GM18868 (cell line): ENCODE data around the gene TMCC3.

Experiments
- ATAC-seq: cut with Tn5 transposase; IDR thresholded peaks from one replicate; pipeline ENCODE4 v1.9.1; 2021; ENCODE audit warnings: mild to moderate bottlenecking, moderate library complexity; ENCODE audit not compliant: unreplicated experiment

TMCC3 gene

DNA sequence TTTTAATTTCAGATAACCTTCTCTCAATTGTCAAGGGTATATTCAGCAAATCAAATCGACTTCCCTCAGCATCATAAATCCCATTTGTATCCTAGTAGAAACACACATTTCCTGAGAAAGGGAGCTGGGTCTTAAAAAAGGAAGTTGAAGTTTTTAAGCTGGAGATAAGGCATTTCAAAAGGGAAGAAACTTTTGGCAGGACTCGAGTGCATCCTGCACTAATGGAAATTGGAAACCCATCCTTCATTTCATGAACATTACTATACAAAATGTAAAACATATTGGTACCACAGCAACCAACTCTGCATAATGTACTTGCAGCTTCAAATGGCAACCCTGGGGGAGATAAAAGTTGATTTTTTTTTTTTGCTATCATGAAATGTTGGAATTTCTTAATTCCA, 23.7 kb upstream of the TMCC3 start:
- ATAC-seq = no peak

DNA sequence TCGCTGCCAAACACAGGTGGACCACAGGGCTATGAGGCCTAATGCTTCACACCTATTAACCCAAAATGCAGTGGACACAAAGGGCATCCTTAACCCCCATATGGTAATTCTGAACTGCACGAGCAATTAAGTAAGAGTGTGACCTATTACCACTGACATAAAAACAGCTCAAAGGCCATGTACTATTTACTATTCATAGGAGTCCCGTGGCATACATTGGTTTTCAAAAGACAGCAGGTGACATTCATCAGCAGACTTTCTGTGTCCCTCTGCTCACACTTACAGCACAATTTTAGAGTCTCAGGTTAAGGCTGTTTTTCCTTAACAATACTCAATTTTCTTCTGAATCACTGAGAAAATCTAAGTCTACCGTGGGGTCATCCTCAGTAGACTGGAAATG, 23.1 kb upstream of the TMCC3 start:
- no peak for ATAC-seq

DNA sequence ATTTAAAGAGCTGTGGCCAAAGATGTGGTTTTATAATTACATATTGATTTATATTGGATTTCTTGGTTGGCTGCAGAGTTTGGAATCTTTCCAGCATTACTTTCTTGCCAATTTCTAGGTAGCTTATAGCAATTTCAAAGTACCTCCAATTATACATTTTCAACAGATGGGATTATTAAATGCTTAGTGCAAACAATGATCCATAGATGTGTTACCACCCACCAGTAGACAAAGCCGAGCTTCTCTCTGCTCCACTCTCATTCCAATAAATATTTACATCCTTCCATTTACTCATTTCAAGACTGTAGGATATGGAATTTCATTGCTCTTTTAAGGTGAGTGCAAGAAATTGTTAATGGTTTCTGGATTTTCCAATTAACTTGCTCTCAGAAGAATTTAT, 21.6 kb upstream of the TMCC3 start:
- no peak for ATAC-seq

DNA sequence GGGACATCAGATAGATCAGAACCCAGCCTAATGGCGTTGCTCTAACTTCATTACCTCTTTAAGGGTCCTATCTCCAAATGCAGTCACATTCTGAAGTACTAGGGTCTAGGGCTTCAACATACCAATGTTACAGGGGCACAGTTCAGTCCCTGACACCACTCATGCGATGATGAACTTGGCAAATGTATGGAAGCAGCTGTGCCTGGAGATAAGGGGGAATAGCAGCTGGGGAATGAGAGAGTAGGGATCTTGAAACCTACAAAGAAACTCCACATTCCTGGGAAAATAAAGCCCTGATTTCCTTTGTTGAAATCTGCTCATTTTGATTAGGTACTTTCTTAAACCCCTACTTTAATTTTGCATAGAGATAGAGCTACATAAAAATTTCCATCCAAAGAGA, 20.5 kb upstream of the TMCC3 start:
- no peak for ATAC-seq

DNA sequence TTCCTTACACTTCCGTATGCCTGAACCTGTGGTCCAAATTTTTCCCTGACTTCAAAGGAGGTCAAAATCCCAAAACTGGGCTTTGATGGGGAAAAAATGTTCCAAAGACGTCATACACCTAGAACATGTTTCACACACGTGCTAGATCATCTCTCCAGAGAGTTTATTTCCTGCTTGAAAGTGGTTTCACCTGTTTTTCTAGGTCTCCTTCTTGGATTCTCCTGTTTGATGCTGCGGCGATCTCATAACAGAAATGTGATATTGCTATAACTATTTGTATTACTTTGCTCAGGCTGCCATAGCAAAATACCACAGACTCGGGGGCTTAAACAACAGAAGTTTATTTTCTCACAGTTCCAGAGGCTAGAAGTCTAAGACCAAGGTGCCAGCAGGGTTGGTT, 19.7 kb upstream of the TMCC3 start:
- ATAC-seq = no peak

DNA sequence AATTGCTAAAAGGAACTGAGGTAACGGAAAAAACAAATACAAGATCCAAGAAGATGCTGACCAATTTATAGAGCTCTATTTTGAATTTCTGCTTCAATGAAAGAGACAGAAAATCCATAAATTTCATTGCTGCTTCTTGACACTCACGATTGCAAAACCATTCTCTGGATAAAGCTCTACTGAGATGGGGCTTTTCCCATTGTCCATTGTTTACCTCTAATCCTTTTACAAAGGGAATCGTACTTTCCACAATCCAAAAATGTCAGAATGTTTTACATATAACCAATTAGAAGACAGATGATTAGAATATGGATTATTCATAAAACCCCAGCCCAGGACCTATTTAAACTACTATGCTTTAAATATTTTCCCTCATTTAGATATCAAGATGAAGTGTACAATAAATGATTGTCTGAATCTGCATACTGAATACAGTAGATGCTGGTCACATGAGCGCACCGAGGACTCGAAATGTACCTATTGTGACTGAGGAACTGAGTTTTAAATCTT, 16.7 kb upstream of the TMCC3 start:
- ATAC-seq = no peak

DNA sequence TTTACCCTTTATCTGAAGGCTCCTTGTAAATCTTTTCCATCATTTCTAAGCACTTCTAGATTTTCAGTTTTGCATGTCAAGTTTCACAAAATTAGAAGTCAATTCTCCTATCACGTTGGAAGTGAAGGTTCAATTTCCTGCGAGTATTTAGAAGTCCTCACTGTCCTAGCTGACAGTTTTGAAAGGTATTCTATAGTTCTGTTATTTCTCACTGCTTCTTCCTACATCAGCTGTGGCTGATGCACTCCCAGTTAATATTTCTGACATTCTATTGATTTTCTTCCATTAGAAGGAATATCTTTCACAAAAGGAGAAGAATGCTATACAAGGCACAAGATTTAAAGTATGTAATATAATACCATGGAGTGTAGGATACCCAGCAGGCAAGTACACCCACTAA, 15.8 kb upstream of the TMCC3 start:
- ATAC-seq = no peak

DNA sequence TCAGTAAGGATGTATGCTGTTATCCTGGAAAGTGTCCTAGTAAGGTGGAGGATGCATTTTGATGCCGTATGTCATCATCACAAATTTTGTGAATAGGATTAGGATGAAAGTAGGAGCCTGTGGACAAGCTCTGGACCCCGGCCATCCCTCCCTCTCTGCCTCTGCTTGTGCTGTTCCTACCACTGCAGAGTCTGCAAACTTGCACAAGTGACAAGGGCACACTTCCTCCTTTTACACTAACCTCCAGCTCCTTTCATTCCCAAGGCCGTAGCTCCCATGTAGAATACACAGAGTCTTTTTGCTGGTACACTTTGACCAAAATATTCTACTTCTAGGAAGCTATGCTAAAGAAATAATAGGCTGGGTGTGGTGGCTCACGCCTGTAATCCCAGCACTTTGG, 13.3 kb upstream of the TMCC3 start:
- ATAC-seq = no peak

DNA sequence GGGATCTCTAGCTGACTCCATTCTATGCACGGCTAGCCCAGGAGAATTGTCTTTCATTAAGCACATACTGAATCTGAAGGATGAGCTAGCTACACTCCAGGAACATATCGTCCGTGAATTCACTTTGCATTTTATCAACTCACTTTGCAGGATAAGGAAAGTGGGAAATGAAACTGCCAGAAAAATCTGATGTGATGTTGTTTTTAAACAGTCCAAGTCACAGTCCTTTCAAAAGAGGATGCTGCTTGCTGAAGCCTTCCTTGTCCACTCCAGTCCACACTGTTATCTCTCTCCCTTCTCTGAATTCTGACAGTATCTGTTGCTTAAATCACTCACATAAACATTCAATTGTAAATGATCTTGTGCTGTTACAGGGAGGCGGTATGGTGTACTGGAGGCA, 12.7 kb upstream of the TMCC3 start:
- ATAC-seq = no peak

DNA sequence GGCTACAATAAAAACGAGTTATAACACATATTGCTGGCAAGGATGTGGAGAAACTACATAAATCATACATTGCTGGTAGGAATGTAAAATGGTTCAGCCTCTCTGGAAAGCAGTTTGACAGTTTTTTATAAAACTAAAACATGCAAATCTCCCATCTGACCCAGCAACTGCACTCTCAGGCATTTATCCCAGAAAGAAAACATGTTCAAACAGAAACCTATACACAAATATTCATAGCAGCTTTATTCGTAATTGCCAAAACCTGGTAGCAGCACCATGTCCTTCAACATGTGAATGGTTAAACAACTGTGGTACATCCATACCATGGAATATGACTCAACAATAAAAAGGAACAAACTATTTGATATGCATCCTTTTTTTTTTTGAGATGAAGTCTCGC, 10.1 kb upstream of the TMCC3 start:
- ATAC-seq = no peak

DNA sequence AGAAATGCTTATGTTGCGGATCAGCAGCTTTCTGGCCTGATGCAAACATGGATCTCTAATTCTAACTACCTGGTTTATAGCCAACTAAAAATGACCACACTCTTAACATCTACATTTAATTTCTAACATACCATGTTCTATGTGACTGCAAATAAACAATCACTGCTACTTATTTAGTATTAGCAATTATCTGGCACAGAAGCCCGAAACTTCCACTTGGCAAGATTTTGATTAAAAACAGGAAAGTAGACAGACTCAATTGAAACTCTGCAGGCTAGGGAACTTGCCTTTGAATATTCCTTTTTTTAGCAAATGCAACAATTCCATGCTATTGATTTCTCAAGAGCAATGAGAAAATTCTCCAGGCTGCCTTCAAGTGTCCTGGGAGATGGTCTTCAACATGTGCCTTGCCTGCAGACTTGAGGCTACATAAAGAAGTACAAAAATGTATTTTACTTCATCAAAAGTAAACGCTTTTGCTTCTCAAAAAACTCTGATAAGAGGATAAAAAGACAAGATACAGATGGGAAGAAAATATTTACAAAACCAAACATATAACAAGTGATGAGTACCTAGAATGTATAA, 9.1 kb upstream of the TMCC3 start:
- no peak for ATAC-seq

DNA sequence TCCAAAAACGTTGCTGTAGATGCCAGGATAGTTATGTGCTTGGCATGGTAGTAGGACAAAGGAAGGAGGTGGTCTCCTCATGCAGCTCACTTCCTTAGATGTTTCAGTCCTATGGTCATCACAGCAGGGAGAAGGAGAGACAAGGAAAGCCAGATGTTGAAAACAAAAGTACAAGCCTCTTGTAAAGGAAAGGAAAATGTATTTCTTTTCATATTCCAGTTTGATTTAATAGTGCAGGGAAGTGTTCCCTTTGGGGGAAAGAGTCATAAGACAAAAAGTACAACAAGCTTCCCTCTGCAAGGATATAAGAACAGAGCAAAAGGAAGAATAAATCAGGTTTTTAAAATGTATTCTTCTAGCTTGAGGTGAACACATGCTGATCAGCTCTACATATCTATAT, 8.6 kb upstream of the TMCC3 start:
- ATAC-seq = no peak

DNA sequence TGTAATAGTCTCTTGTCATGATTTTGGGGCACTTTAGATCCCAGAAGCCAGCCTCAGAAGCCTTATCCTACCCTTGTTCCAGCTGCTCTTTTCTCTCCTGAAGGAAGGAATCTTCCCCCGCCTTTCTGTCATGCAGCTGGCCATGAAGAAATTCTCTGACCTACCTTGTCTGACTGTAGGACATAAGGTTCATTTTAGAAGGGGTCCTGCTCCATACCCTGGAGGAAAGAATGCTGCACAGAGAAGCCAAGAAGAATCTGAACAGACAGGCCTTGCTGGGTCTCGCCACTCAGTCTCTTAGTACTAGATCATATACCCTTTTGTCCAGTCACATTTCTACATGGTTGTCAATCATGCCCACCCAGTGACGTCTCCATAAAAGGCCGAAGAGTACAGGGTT, 6.2 kb upstream of the TMCC3 start:
- ATAC-seq = no peak

DNA sequence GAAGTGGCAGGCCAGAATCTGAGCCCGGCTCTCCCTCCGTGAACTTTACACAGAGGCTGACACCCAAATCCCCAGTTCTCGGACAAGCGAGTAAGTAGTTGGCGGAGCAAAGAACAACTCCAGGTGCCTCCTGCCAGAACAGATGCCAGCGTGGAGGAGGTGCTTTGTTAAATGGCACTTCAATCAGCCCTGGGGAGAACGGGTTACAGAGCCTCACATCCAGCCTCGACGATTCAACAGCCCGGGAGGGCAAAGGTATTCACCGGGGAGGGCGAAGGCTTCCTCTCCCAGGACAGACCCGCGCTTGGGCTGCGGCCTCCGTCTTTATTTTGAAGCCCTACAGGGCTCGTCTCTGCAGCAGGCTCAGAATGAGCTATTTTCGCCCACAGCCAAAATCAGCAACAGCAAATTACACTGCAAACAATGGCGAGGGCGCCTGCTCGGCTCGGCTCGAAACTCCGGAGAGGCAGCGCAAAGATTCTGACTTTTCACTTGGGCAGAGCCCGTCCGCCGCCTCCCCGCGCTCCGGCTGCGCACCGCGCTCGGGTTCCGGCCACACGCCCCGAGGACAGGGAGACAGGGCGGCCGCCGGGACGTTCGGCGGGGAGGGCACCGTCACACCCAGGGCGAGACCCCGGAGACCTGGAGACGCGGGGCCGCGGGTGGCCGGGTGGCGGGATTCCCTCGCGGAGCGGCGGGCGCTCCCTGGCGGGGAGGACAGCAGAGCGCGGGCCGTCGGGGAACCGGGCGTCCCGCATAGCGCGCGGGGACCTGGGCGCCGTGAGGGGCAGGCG, 811 bp downstream of the TMCC3 start:
- peak; percentile 47 for ATAC-seq

DNA sequence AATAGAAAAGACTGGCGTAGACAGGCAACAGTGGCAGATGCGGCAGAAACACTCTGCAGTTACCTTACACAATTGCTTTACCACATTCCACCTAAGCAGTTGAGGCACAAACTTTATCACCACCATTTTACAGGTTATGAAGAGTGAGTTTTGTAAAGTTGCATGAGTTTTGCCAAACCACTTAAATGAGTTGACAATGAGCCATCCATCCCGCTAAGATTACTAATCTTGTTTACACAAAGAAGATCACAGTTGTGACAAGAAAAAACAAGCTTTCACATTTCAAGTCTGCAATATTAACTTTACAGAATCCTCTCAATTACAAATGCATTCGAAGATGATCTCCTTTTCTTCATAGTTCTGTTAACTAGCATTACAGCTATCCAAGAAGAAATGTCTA, 1.8 kb downstream of the TMCC3 start:
- no peak for ATAC-seq

DNA sequence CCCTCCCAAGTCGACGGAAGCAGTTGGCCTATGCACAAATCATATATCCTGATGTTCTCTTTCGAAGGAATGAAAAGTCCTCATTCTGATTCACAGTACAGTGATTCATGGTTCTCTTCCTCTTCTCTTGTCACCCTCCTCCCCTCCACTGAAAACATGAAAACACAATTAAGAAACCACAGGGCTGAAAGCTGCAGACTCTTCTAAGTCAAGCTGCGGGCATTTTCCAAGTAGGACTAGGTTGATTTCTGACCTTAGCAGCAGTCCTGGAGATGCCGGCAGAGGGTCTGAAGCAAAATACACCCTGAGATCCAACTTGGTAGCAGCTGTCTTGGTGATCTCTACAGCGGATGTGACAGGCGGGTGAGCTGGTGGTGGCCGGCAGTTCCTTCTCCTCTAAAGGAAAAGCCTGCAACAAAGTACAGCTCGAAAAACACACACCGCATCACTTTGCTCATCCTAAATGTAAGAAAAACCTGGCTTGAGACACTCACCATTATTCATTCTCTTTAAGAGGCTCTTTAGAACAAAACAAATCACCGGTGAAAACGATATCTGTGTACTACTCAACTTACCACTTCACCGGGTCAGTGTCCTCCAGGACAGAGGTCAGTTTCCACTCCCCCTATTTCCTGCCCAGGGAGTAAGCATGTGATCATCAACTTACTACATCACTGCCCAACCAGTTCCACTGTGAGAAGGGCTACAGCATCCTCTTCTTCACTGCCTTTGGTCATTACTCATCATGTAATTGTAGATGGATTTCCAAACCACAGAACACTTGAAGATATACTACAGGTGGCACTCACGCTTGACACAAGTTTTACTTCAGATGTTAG, 6.0 kb downstream of the TMCC3 start:
- ATAC-seq = peak; percentile 46

DNA sequence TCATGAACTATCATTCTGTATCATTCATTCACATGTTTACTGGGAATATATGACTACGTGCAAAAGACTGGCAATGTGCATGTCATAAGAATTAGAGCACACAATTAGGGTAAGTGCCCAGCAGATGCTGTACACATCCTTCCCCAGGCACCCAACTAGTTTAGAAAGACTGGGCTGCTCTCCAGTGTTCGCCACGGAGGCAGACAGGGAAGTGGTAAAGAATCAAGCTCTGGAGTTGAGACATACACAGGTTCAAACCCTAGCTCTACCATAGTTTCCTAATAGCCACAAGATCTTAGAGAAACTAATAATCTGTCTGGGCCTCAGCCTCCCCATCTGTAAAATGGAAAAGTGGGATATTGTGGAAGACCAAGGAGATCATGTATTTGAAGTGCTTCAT, 6.8 kb downstream of the TMCC3 start:
- ATAC-seq = no peak

DNA sequence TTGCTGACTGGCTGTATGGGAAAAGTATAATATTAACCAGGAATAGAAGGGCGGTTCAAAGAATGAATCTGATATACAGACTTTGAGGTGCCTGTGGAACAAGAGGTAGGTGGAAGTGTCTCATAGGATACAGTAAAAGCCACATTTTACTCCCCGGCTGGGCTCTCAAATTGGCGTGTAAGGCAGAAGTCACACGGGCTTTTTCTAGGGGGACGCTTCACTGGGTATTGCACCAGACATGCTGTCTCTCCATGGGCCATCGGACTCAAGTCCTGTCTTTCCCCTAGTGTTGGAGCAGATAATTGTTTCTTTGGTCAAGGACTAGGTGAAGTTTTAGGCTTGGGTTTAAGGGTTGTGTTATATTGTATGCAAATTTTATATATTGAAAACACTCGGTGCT, 9.1 kb downstream of the TMCC3 start:
- ATAC-seq = no peak

DNA sequence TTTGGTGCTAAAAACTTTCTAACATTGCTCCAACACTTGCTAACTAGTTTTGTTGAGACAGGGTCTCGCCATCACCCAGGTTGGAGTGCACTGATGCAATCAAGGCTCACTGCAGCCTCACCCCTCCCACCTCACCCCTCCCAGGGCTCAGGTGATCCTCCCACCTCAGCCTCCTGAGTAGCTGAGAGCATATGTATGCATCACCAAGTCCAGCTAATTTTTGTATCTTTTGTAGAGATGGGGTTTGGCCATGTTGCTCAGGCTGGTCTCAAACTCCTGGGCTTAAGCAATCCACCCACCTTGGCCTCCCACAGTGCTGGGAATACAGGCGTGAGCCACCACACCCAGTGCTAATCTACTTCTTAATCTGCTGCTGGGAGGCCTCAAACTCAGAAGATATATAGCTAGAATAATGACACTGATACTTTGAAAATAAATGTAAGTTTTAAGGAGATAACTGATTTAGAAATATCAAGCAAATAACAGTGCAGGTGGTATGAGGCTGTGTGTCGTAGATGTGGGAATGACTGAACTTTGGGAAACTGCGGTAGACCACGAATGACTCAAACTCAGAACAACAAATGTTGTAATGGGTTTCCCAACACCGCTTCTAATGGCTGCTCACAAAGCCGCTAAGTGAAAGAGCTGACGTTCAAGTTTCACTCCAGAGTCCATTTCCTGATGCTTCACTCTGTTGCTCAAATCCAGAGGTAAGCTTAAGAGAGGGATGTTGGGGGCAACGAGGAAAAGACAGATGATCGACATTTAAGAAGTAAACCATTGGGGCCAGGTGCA, 10.0 kb downstream of the TMCC3 start:
- ATAC-seq = peak; percentile 78

DNA sequence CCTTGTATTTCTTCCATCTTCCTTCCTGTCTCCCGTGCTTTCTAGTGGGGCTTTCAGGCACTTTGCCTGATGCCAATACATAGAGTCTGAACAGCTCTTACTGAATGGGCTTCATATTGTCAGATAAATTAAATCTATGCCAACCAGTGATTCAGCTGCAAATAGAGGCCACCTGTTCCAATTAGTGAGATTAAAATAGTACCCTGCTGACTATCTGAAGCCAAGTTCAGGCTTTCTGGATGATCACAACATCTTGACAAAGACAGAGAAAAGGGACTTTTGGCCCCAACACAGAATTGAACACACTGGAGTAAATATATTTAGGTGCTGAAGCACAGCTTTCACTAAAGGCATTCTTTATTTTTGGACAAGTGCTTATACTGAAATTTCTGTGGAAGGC, 11.8 kb downstream of the TMCC3 start:
- no peak for ATAC-seq
